Ishikawa (cell line): Measurements from ENCODE around the gene KAT2B.

Source experiments
- CEBPB ChIP-seq: IDR thresholded peaks from 2 replicates; pipeline ENCODE4 v1.6.1; 2012
- CREB1 ChIP-seq: IDR thresholded peaks from 2 replicates; pipeline ENCODE4 v1.6.1; 2012; ENCODE audit warnings: low read depth
- EGR1 ChIP-seq: IDR thresholded peaks from 2 replicates; pipeline ENCODE4 v1.6.1; 2012
- EP300 ChIP-seq: IDR thresholded peaks from 2 replicates; pipeline ENCODE4 v1.6.1; 2012; ENCODE audit warnings: borderline replicate concordance
- FOXM1 ChIP-seq: IDR thresholded peaks from 2 replicates; pipeline ENCODE4 v1.6.1; 2012; ENCODE audit warnings: low read depth, borderline replicate concordance
- MAX ChIP-seq: IDR thresholded peaks from 2 replicates; pipeline ENCODE4 v1.6.1; 2012
- NFIC ChIP-seq: IDR thresholded peaks from 2 replicates; pipeline ENCODE4 v1.6.1; 2012
- RAD21 ChIP-seq: IDR thresholded peaks from 2 replicates; pipeline ENCODE4 v1.6.1; 2012; ENCODE audit warnings: low read depth
- REST ChIP-seq: IDR thresholded peaks from 2 replicates; pipeline ENCODE4 v1.6.1; 2012; ENCODE audit warnings: low read depth, mild to moderate bottlenecking
- TAF1 ChIP-seq: IDR thresholded peaks from 2 replicates; pipeline ENCODE4 v1.6.1; 2012; ENCODE audit warnings: low read depth, mild to moderate bottlenecking
- TCF12 ChIP-seq: IDR thresholded peaks from 2 replicates; pipeline ENCODE4 v1.6.1; 2012; ENCODE audit warnings: low read depth
- TEAD4 ChIP-seq: IDR thresholded peaks from 2 replicates; pipeline ENCODE4 v1.6.1; 2012
- USF1 ChIP-seq: IDR thresholded peaks from 2 replicates; pipeline ENCODE4 v1.6.1; 2012
- YY1 ChIP-seq: IDR thresholded peaks from 2 replicates; pipeline ENCODE4 v1.6.1; 2012; ENCODE audit warnings: low read depth
- ZBTB7A ChIP-seq: IDR thresholded peaks from 2 replicates; pipeline ENCODE4 v1.6.1; 2012; ENCODE audit warnings: low read depth

The KAT2B gene

GRCh38 chr3:20055842-20056241, 15.6 kb downstream of the KAT2B start:
- TF ChIP-seq TAF1 (no peak), CEBPB (no peak), FOXM1 (no peak), RAD21 (no peak), USF1 (no peak), ZBTB7A (no peak), MAX (no peak), NFIC (no peak), EGR1 (no peak)

- TF ChIP-seq CEBPB (no peak), NFIC (0 out of 2 replicates have a peak, but pooled peaks have one; percentile 34)
Measured at GRCh38 chr3:20056725-20057611, 16.7 kb downstream of the KAT2B start.

GRCh38 chr3:20057612-20058180, 17.4 kb downstream of the KAT2B start:
- TF ChIP-seq USF1 (no peak), ZBTB7A (no peak), FOXM1 (no peak), NFIC (no peak), TCF12 (no peak), EGR1 (no peak), EP300 (no peak), TEAD4 (no peak), CEBPB (no peak), REST (no peak), CREB1 (no peak), MAX (no peak), TAF1 (no peak), YY1 (no peak), RAD21 (no peak)

- no peak for TF ChIP-seq CREB1
- TF ChIP-seq REST = no peak
- TF ChIP-seq EGR1 = no peak
- no peak for TF ChIP-seq CEBPB
- no peak for TF ChIP-seq ZBTB7A
- TF ChIP-seq RAD21 = no peak
- no peak for TF ChIP-seq NFIC
- no peak for TF ChIP-seq MAX
- no peak for TF ChIP-seq TCF12
- TF ChIP-seq YY1 = no peak
- no peak for TF ChIP-seq EP300
Measured at GRCh38 chr3:20059929-20060328, 19.7 kb downstream of the KAT2B start.

- TF ChIP-seq MAX (no peak), CEBPB (peak; percentile 65; the same call in 1 of the 2 replicates)
Measured at GRCh38 chr3:20060974-20061685, 20.9 kb downstream of the KAT2B start.
